Stromal cell of bone marrow (primary cell): ENCODE measurements around the gene HSPB9.

Source experiments
- DNase-seq: peaks from one replicate; pipeline ENCODE4 v3.0.0-alpha.2; 2012; ENCODE audit warnings: low read depth

The HSPB9 gene

DNA sequence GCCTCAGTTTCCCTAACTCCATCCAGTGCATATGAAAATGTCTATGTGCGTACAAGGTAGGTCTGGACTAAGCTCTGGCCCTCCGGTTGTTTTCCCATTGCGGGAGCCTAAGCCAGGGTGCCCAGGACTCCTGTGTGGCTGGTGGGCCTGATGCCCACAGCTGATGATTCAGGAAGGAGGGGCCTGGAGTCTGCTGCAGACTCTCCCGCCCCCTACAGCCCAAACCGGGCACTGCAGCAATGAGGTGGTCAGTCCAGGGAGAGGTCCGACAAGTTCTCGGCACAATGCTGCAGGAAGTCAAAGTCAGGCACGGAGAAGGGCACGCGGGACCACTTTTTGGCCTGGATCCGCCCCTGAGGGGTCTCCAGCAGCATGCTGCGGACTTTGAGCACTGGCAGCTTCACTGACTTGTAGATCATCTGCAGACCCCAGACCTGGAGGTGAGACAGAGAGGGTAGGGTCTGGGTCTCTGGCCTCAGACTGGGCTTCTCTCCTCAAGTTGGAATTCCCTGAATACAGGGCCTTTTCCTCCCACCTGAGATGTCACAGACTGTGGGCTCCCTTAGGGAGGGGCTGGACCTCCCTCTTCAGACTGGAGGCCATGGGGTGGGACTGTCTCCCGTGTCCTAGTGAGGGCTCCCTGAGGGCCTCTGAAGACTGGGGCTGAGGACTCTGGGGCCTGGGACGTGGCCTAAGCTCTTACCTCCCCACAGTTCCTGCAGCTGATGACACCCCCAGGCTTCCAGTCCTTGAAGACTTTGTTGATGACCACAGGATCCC, 20.9 kb upstream of the HSPB9 start:
- DNase-seq, result peak; percentile 47

DNA sequence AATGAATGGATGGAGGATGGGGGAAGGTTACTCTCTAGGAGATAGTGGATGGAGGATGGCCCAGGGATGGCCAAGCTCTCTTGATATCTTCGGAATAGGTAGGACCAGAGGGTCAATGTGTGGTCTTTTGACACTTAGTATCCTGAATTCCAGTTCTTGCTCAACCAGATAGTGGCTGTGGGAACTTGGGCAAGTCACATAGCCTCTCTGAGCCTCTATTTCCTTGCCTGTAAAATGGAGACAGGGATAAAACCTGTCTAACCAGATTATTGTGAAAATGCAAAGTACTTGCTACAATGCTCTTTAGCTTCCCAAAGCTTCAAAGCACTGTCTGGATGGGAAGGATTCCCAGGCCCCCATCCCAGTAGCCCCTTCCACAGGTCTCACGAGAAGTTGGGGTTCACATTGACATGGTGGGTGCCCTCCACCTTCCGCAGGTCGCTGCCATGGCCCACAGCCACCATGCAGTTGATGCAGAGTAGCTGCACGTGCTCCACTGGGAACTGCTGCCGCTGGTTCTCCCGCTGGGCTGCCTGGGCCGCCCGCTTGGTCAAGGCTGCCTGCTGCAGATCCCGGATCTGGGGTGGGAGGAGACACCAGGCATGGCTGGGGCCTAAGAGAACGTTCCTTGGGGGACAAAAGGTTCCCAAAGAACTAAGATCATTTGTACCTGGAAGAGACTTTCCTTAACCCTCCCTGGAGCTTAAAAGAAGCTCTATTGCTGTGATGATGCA, 19.2 kb upstream of the HSPB9 start:
- DNase-seq, result no peak

DNA sequence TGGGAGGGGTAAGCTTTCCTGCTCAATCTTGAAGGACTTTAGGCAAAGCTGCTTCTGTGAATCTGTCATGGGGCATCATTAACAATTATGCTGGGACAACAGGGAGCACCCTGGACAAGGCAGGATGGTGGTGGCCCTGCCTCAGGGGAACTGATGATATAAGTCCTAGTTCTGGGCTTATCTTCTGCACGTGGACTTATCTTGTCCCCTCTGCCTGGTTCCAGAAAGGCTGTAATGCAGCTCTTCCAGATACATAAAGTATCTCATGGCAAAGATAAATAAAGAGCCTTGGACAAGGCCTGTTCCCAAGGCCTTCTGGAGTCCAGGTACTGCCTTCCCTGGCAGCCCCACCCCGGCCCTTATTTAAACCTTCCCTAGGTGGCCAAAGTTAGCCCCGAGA, 18.3 kb upstream of the HSPB9 start:
- no peak for DNase-seq

DNA sequence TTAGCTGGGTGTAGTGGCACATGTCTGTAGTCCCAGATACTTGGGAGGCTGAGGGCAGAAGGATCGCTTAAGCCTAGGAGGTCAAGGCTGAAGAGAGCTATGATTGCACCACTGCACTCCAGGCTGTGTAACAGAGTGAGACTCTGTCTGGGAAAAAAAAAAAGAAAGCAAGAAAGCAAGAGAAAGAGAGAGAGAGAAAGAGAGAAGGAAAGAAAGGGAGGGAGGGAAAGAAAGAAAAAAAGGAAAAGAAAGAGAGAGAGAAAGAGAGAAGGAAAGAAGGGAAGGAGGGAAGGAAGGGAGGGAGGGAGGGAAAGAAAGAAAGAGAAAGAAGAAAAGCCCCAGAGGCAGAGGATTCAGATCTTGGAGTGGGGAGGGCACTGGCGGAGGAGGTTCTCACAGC, 16.6 kb upstream of the HSPB9 start:
- no peak for DNase-seq

DNA sequence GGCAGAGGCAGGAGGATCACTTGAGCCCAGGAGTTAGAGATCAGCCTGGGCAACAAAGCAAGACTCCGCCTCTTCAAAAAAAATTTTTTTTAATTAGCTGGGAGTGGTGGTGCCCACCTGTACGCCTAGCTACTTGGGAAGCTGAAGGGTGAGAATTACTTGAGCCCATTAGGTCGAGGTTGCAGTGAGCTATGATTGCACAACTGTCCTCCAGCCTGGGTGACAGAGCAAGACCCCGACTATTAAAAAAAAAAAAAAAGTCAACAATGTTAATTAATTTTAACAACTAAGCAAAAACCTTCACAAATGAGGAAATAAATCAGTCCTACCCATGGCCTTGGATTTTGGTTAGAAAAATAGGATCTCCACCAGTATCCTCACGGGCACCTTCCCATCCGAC, 15.5 kb upstream of the HSPB9 start:
- DNase-seq, result no peak

DNA sequence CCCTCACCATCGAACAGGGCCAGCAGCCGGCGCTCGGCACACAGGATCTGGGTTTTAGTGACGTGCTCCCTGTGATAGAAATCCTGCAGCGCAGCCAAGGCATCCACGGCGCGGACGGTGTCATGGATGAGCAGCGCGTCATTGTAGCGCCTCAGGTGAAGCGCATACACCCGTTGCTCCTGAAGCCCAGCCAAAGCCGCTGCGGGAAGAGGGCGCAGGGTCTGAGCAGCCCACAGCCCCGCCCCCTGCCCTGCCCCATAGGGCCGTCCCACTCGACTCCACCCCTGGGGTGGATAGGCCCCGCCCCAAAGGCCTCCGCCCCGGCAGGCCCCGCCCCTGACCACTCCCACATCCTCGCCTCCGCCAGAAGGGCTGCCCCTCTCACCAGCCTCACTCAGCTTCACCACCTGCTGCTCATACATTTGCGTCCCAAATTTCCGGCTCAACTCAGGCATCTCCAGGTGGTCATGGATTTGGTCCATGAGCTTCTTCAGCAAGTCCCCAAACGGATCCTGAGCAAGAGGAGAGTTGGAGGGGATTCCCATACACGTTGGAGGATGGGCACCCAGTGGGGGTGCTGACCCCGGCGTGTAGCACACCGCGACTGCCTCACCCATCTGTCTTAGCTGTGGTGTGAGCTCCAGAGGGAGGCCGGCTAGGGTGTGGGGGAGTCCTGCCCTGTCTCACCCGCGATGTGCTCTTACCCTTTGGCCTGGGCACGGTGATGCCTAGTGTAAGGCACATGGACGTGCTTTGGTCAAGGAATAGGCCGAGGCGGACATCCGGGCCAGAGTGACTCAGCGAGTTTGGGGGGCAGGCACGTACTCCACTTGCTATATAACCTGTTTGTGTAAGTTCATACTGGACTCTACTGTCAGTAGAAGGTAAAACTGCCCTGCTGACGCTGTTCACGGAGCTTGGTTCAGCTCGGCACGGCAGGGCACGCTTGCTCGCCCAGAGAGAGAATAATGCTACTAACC, 14.7 kb upstream of the HSPB9 start:
- DNase-seq, result no peak

DNA sequence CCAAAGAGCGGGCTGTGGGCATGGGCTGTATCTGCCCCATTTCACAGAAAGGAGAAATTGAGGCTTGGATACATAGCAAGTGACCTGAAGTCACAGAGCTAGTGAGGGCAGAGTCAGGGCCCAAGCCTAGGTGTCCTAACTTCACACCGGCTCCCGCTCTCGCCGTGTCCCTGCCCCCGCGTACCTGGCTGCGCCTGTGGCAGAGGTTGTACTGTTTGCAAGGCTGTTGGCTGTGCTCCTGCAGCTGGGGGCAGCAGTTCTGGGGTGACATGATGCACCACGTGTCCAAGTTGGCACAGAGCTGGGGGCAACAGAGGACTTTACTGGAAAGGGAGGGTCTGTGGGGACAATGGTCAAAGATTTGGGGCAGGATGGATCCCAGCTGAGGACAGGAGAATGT, 13.5 kb upstream of the HSPB9 start:
- DNase-seq, result no peak

DNA sequence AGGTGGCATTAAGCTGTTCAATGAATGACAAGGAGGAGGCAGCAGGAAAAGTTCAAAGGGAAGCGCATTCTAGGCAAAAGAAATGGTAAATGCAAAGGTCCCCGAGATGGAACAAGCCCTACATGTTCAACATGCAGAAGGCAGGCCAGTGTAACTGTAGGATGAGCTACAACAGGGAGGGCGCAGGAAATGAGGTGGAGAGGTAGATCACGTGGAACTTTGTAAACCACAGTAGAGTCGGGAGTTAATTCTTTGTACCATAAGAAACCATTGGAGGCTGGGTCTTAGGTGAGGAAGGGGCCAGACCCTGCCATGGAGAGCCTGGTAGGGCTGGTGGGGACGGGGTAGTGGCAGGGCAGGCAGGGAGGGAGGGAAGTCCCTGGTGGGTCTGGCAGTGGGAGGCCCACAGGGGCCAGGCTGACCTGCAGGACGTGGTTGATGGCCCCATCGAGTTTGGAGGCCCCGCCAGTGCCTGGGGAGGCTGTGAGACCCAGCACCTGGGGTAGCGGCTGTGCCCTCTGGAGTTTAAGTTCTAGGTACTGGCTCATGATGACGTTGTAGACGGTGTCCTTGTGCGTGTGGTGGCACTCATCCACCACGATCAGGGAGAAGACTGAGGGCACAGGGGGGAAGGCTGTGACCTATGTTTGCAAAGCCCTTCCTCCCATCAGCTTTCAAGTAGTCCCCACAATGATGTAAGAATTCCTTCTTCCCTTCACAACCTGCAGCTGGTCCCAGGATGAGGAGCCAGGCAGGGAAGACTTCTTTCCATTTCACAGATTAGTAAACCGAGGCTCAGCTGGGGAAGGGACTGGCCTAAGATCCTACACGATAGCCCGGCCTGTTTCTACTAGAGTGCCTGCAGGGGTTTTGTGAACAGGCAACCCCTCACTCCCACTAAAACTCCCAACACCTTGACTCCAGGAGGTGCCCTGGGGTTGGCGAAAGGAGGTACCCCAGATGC, 12.0 kb upstream of the HSPB9 start:
- no peak for DNase-seq

DNA sequence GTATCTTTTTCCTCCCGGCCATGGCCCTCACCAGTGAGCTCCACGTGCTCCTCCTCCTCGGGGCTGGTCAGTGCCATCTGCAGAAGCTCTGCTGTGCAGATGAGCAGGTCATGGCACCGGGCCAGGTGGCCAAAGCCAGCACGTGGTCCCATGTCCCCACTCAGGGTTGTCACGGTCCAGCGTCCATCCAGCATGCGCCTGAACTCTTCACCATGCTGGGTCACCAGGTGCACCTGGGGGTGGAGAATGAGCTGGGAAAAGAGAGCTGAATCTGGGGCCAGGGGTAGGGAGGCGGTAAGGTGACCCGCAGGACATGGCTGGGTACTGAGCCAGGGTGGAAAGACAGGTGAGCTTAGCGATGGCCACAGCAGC, 11.4 kb upstream of the HSPB9 start:
- DNase-seq, result no peak

DNA sequence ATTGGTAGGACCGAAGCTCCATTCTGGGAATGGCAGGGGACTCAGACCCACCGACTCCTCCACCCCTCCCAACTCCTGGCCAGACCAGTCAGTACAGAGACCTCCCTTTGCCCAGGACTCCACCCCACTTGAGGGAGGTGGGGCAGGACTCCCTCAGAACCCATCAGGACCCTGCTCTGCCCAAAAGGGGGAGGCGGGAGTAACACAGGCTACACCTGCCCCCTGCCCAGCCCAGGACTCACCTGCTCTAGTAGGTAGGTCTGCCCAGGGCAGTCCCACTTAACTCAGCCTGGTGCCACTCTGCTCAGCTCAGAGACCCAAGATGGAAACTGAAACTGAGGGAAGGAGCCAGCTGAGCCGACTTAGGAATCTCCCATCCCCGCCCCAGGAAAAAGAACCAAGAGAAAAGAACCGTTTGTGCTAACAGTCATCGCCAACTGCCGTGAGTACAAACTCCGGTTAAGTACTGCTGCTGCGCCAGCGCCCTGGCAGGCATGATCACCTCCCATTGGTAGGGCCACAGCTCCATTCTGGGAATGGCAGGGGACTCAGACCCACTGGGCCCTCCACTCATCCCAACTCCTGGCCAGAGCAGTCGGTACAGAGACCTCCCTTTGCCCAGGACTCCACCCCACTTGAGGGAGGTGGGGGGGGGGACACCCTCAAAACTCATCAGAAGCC, 10.6 kb upstream of the HSPB9 start:
- DNase-seq, result peak; percentile 31

DNA sequence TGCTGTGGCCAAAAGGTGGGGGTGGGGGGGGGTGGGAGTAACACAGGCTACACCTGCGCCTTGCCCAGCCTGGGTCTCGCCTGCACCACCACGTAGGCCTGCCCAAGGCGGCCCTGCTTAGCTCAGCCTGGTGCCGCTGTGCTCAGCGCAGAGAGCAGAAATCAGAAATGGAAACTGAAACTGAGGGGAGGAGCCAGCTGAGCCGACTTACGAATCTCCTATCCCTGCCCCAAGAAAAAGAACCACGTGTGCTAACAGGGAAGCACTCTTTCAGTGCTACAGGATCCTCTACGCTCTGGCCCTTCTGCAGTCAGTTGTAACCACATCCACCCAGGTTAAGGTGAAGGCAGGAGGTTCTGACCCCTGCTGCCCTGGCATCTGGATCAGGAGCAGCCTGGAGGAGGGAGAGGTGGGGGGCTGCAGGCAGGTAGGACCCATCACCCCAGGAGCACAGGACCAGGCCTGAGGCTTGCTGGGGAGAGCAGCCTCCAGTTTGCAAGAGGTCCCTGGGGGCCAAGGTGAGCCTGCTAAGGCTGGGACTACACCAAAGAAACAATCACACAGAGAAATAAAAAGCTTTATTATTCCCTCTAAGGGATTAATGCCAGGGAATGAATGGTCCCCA, 9.9 kb upstream of the HSPB9 start, which contains the start of gene DHX58:
Gene DHX58, minus strand, starts transcription at position 163 of the 625 bp plus-strand sequence. CDS start 822 bp downstream, outside the sequence.
- peak; percentile 76 for DNase-seq

DNA sequence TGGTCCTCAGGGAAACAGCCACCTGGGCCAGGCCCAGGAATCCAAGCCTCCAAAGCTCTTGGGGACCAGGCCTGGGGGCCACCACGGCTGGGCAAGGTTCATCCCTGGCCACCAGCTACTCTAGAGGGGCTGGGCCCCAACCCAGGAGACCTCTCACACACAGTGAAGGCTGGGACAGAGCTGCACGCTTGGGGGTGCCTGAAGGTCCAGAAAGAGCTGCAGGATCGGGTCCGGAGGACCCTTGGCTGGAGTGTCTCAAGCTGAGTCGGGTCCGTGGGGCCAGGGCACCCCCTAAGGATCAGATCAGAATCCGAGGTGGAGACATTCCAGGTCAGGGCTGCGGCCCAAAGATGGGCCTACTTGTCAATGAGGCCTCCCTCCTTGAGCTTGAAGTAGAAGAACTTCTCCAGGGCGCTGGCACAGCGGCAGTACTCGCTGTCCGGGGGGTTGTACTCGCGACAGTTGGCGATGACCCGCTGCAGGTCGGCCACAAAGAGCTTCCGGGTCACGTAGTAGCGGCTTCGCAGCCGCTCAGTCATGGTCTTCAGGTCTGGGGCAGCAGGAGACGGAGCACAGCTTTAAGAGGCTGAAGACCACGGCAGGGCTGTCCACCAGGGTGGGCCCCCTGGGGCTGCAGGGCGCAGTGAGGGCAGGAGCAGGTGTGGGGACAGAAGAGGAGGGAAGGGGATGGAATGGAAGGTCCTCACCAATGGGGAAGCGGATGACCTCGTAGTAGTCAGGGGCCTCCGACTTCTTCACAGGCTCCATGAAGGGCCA, 9.1 kb upstream of the HSPB9 start:
- DNase-seq, result no peak

DNA sequence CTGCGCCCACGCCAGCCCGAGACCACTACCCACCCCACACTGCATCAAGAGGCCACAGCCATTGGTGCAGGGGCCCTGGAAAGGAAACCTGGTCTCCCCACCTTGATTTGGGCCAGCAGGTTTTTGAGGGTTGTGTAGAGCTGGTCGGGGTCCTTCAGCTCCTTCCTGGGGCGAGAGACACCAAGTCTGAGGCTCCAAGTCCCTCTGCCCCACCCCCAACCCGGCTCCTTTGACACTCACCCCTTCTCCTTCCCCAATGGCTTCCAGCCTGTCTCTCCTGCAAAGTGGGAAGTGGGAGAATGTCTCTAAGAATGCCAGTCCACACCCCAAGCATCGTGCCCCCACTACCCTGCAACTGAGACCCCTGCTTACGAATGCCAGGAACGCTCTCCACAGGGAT, 8.5 kb upstream of the HSPB9 start:
- no peak for DNase-seq

DNA sequence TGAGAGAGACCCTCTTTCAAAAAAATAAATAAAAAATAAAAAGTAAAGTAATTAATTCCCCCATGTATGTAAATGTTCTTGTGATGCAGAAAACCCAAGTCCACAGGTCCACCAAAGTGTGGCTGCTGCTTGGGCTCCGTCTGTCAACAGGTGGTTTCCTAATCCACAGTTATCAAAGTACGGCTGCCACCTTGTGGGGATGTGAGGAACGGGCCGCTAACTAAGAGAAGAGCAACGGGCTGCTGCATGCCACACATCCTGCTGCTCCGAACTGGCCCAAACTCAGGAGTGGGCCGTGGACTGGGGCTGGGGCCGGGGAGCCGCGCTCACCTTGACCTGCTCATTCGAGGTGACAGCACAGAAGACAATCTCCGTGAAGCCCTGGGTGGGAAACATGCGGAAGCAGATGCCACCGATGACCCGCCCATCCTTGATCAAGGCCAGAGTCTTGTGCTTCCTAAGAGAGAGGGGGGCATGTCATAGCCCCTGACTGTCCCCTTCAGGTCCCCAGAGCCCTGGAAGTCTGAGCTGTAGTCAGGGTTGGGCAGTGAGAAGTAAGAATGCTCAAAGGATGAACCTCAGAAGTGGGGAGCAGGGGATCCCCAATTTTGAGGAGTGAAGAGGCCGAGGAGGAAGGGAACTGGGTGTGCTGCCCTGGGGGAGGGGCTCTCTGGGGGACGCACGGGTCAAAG, 5.8 kb upstream of the HSPB9 start:
- DNase-seq, result peak; percentile 60

DNA sequence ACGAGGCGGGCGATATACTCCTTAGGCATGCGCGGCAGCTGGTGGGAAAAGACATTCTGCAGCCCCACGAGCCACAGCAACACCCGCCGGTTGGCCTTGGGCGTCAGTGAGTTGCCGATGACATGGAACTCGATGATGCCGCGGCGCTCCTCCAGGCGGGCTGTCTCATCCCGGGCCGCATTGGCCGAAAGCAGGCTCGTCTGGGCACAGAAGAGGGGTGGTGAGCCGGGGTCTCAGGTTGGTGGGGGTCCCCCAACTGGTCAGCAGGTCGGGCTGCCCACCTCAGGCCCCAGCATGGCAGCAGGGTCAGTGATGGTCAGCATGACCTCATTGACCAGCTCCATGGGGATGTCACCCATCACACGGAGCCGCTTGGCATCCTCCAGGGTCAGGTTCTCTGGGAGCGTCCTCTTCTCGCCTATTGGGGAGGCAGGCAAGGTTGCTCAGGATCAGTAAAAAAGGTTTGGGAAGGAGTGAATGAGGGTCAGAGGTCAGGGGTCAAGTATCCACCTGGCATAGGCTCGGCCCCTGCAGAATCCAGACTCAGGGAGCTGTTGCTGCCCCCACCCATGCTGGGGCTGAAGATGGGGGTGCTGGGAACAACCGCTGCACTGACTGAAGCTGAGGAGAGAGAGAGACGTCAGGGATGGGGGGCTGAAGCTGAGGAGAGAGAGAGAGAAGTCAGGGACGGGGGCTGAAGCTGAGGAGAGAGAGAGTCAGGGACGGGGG, 5.0 kb upstream of the HSPB9 start:
- DNase-seq, result no peak

DNA sequence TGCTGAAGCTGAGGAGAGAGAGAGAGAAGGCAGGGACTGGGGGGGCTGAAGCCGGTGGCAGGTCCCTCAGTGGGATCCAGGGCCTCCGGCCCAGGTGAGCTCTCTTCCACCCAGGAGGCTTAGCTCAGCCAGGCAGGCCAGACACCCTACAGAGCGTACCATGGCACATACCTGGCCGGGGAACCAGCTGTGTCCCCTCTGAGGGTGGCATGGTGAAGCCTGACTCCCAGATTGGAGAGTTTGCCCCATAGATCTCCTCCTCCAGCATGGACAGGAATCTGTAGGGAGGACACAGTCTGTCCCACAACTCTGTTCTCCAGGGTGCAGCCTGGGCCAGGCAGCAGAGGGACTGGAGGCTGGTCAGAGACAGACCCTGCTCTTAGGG, 4.5 kb upstream of the HSPB9 start:
- no peak for DNase-seq

DNA sequence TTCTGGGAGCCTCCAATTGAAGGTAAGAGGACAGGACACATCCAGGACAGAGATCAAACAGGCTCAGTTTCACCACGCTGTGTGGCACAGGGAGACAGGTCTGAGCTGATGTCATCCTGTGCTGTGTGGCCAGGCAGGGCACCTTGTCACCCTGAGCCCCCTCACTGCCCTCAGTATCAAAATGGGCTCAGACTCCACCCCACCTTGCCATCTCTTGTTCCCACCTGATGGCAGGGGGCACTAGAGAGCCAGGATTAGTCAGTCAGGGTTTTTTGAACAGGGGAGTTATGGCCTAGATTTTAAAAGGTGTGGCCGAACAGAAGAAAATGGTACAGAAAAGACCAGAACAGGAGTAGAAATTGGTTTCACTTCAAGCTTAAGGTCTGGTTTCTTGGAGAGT, 4.1 kb upstream of the HSPB9 start:
- no peak for DNase-seq

DNA sequence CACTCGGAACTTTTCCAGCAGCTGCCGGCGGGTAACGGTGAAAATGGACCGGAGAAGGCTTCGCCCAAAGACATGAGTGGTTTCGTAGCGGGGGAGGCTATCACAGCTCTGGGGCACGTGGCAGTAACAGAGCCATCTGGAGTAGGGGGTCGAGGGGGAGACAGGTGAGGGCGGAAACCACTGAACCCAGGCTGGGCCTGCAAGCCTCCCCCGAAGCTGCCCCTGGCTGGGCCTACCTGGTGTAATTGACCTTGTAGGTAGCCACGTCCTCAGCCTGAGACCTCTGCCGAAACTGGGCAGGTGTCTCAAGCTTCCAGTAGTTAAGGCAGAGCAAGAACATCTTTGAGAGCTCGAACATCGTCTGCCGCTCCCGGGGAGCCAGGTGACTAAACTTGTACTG, 3.3 kb upstream of the HSPB9 start:
- DNase-seq, result no peak
